ENCODE data around the gene CEP72. TPM values are rescaled to one million over a fixed set of nuclear protein-coding genes. Genes with fewer than 3 reads are reported as not detected.

Gene CEP72
- total RNA-seq, 1 donor from 2014 or later, result 17.2 TPM

GRCh38 chr5:607541-608428 lies 4.4 kb upstream of the CEP72 start:
- Histone ChIP-seq H3K79me2 (ENCODE audit: low read depth) (peaks cover 4% of the 10 kb centered on the region), H3K4me1 (no peaks in the 10 kb centered on the region), H3F3A (ENCODE audit: low read depth) (no peaks in the 10 kb centered on the region), H3K9ac (no peak overlapping the region), H3K4me2 (no peak overlapping the region), H3K36me3 (no peaks in the 10 kb centered on the region), H3K9me3 (ENCODE audit: low read depth) (no peaks in the 10 kb centered on the region), H3K27me3 (no peaks in the 10 kb centered on the region), H3K27ac (no peak overlapping the region), H2AFZ (replicated peaks) (no peak overlapping the region), H3K4me3 (no peak overlapping the region), H4K20me1 (ENCODE audit: low read depth) (peaks cover under 1% of the 10 kb centered on the region)
- no peak for DNase-seq (ENCODE audit: low spot score)
- Mint-ChIP-seq H3K36me3 (peaks cover 2% of the 10 kb centered on the region), H3K4me1 (peaks cover 7% of the 10 kb centered on the region), H3K4me3 (no peak overlapping the region), H3K27ac (peak overlapping the region; percentile 48), H3K27me3 (ENCODE audit: insufficient read depth, low read depth) (peaks cover 12% of the 10 kb centered on the region), H3K9me3 (peaks cover 2% of the 10 kb centered on the region)
- no peak for TF ChIP-seq EZH2 (IDR thresholded peaks at IDR 0.05)
- TF ChIP-seq EZH2phosphoT487 (IDR thresholded peaks at IDR 0.05), result no peak
- no peak for TF ChIP-seq CTCF (IDR thresholded peaks at IDR 0.05)

GRCh38 chr5:608429-609370 lies 3.4 kb upstream of the CEP72 start:
- Histone ChIP-seq H3K4me3 (no peak overlapping the region), H3K36me3 (no peaks in the 10 kb centered on the region), H4K20me1 (ENCODE audit: low read depth) (peaks cover 10% of the 10 kb centered on the region), H3K9ac (no peak overlapping the region), H3K27ac (no peak overlapping the region), H3K27me3 (no peaks in the 10 kb centered on the region), H3K9me3 (ENCODE audit: low read depth) (no peaks in the 10 kb centered on the region), H3K4me1 (peaks cover 4% of the 10 kb centered on the region), H3K79me2 (ENCODE audit: low read depth) (peaks cover 14% of the 10 kb centered on the region), H3F3A (ENCODE audit: low read depth) (no peaks in the 10 kb centered on the region), H2AFZ (replicated peaks) (no peak overlapping the region), H3K4me2 (no peak overlapping the region)
- H3K27ac Mint-ChIP-seq, result no peak overlapping the region
- peaks cover 12% of the 10 kb centered on the region for H3K27me3 Mint-ChIP-seq (ENCODE audit: insufficient read depth, low read depth)
- DNase-seq (ENCODE audit: low spot score), result no peak
- H3K36me3 Mint-ChIP-seq, result peaks cover 5% of the 10 kb centered on the region
- H3K9me3 Mint-ChIP-seq, result peaks cover 5% of the 10 kb centered on the region
- TF ChIP-seq EZH2phosphoT487 (IDR thresholded peaks at IDR 0.05) (no peak), CTCF (IDR thresholded peaks at IDR 0.05) (no peak), EZH2 (IDR thresholded peaks at IDR 0.05) (no peak)
- no peak overlapping the region for H3K4me3 Mint-ChIP-seq
- peaks cover 10% of the 10 kb centered on the region for H3K4me1 Mint-ChIP-seq

- Mint-ChIP-seq H3K27ac (no peak overlapping the region), H3K27me3 (ENCODE audit: insufficient read depth, low read depth) (peaks cover 12% of the 10 kb centered on the region), H3K4me3 (no peak overlapping the region), H3K4me1 (peaks cover 14% of the 10 kb centered on the region), H3K36me3 (peaks cover 9% of the 10 kb centered on the region), H3K9me3 (peaks cover 5% of the 10 kb centered on the region)
- Histone ChIP-seq H3K9me3 (ENCODE audit: low read depth) (no peaks in the 10 kb centered on the region), H3F3A (ENCODE audit: low read depth) (no peaks in the 10 kb centered on the region), H3K27me3 (no peaks in the 10 kb centered on the region), H3K4me3 (no peak overlapping the region), H4K20me1 (ENCODE audit: low read depth) (peaks cover 13% of the 10 kb centered on the region), H3K4me2 (no peak overlapping the region), H3K79me2 (ENCODE audit: low read depth) (peaks cover 22% of the 10 kb centered on the region), H2AFZ (replicated peaks) (no peak overlapping the region), H3K9ac (no peak overlapping the region), H3K4me1 (peaks cover 4% of the 10 kb centered on the region), H3K36me3 (no peaks in the 10 kb centered on the region), H3K27ac (no peak overlapping the region)
- DNase-seq (ENCODE audit: low spot score), result no peak
- TF ChIP-seq EZH2 (IDR thresholded peaks at IDR 0.05) (no peak), EZH2phosphoT487 (IDR thresholded peaks at IDR 0.05) (no peak), CTCF (IDR thresholded peaks at IDR 0.05) (no peak)
These were observed 2.6 kb upstream of the CEP72 start for GRCh38 chr5:609506-609905.
